H1 (cell line): Measurements from ENCODE around the gene SOAT2. TPM values are rescaled to one million over a fixed set of nuclear protein-coding genes. Genes with fewer than 3 reads are reported as not detected.

Experiments
- CTCF ChIA-PET: fragments of 300-600 bp; sonication (Branson Sonifier 250); formaldehyde crosslinking; loops from one replicate; lab custom pipeline; 2021; ENCODE audit not compliant: partially characterized antibody; lab: Charles Lee
- POLR2A ChIA-PET: fragments of 300-600 bp; sonication (Branson Sonifier 250); formaldehyde crosslinking; loops from one replicate; lab custom pipeline; 2021; ENCODE audit warnings: inconsistent platforms; ENCODE audit not compliant: partially characterized antibody; lab: Charles Lee
- DNase-seq, 2 experiments: peaks; one replicate each; pipeline versions ENCODE4 v3.0.0 to v3.0.0-alpha.2; 2010 to 2022; ENCODE audit warnings: low spot score in 2 of 2, low read depth in 1 of 2, mixed read lengths in 1 of 2
- FAIRE-seq: peaks from 2 replicates; lab custom pipeline; 2011; peaks lifted over from hg19 to GRCh38; lab: Jason Lieb, UNC
- H2AFZ ChIP-seq: 2 replicates; pipeline ENCODE4 v1.8.1; 2012; ENCODE audit warnings: low read length, inconsistent platforms
- H2AK5ac ChIP-seq: 2 replicates; pipeline ENCODE4 v1.6.1; 2013; ENCODE audit warnings: low read depth, low read length
- H2BK120ac ChIP-seq: replicated peaks from 2 replicates; pipeline ENCODE3; 2013; ENCODE audit warnings: low read depth, low read length, inconsistent platforms
- H2BK12ac ChIP-seq: 2 replicates; pipeline ENCODE4 v1.6.1; 2013; ENCODE audit warnings: low read depth, low read length
- H2BK15ac ChIP-seq: 2 replicates; pipeline ENCODE4 v1.6.1; 2013; ENCODE audit warnings: low read length
- H2BK20ac ChIP-seq: 2 replicates; pipeline ENCODE4 v1.6.1; 2013; ENCODE audit warnings: low read length
- H2BK5ac ChIP-seq: 2 replicates; pipeline ENCODE4 v1.6.1; 2013; ENCODE audit warnings: low read depth, low read length
- H3K14ac ChIP-seq: 2 replicates; pipeline ENCODE4 v1.6.1; 2013; ENCODE audit warnings: inconsistent platforms; ENCODE audit not compliant: insufficient read length
- H3K18ac ChIP-seq: 2 replicates; pipeline ENCODE4 v1.6.1; 2013; ENCODE audit warnings: low read length; ENCODE audit errors: extremely low read depth
- H3K23ac ChIP-seq: 2 replicates; pipeline ENCODE4 v1.6.1; 2013; ENCODE audit warnings: inconsistent platforms; ENCODE audit not compliant: insufficient read length
- H3K23me2 ChIP-seq: 2 replicates; pipeline ENCODE4 v1.6.1; 2013; ENCODE audit warnings: low read depth, low read length
- H3K27ac ChIP-seq: 2 replicates; pipeline ENCODE4 v1.6.1; 2011; ENCODE audit warnings: low read depth, low read length, inconsistent platforms
- H3K27me3 ChIP-seq, 4 experiments: replicated peaks in 1 of 4; 1 replicate in 1 of 4; 2 replicates in 3 of 4; pipeline versions ENCODE4 v1.6.1 to v1.8.1; 2011 to 2013; ENCODE audit warnings: low read length in 3 of 4, mild to moderate bottlenecking in 3 of 4, inconsistent platforms in 2 of 4, mixed read lengths in 2 of 4, moderate library complexity in 1 of 4; ENCODE audit not compliant: control insufficient read depth in 3 of 4, insufficient read depth in 3 of 4; ENCODE audit errors: extremely low read depth in 1 of 4
- H3K36me3 ChIP-seq, 4 experiments: 2 replicates each; pipeline versions ENCODE4 v1.6.1 to v1.8.1; 2011 to 2013; ENCODE audit warnings: mild to moderate bottlenecking in 4 of 4, low read length in 3 of 4, moderate library complexity in 2 of 4, control low read depth in 1 of 4, inconsistent platforms in 1 of 4; ENCODE audit not compliant: insufficient read depth in 4 of 4, control insufficient read depth in 2 of 4
- H3K4ac ChIP-seq: replicated peaks from 2 replicates; pipeline ENCODE3; 2013; ENCODE audit warnings: low read length, low read depth, mixed read lengths, inconsistent platforms; ENCODE audit not compliant: insufficient read length
- H3K4me1 ChIP-seq, 4 experiments: replicated peaks in 1 of 4; 1 replicate in 1 of 4; 2 replicates in 3 of 4; pipeline versions ENCODE4 v1.6.1 to v1.8.1; 2011 to 2013; ENCODE audit warnings: low read length in 3 of 4, inconsistent platforms in 2 of 4, mixed read lengths in 1 of 4; ENCODE audit not compliant: insufficient read depth in 4 of 4, control insufficient read depth in 3 of 4
- H3K4me2 ChIP-seq, 2 experiments: 2 replicates each; pipeline versions ENCODE4 v1.6.1 to v1.8.1; 2011 to 2013; ENCODE audit warnings: low read depth in 2 of 2, low read length in 2 of 2, control low read depth in 1 of 2, inconsistent platforms in 1 of 2, mild to moderate bottlenecking in 1 of 2; ENCODE audit not compliant: insufficient read depth in 1 of 2
- H3K4me3 ChIP-seq, 4 experiments: fragments of 200-600, 300-600 bp in 1 of 4; sonication (generic), shearing (Covaris generic), sonication (Bioruptor Twin) in 1 of 4; 2 replicates each; pipeline versions ENCODE4 v1.5.1 to v1.8.1; 2011 to 2016; ENCODE audit warnings: low read length in 4 of 4, low read depth in 3 of 4, control low read depth in 2 of 4, inconsistent platforms in 2 of 4, mild to moderate bottlenecking in 2 of 4, mixed read lengths in 1 of 4, moderate library complexity in 1 of 4; ENCODE audit not compliant: insufficient read depth in 2 of 4; ENCODE audit errors: extremely low read depth in 1 of 4
- H3K56ac ChIP-seq: replicated peaks from 2 replicates; pipeline ENCODE3; 2013; ENCODE audit warnings: low read depth, mild to moderate bottlenecking, mixed read lengths, low read length, inconsistent platforms; ENCODE audit not compliant: insufficient read length
- H3K79me1 ChIP-seq: 2 replicates; pipeline ENCODE4 v1.6.1; 2013; ENCODE audit warnings: low read depth, low read length, control low read depth
- H3K79me2 ChIP-seq, 2 experiments: 2 replicates each; pipeline versions ENCODE4 v1.6.1 to v1.8.1; 2012 to 2013; ENCODE audit warnings: low read length in 2 of 2, mild to moderate bottlenecking in 2 of 2, inconsistent platforms in 1 of 2; ENCODE audit not compliant: insufficient read depth in 2 of 2, control insufficient read depth in 1 of 2
- H3K9ac ChIP-seq, 4 experiments: replicated peaks in 1 of 4; 1 replicate in 1 of 4; 2 replicates in 3 of 4; pipeline versions ENCODE4 v1.6.1 to v1.8.1; 2011 to 2013; ENCODE audit warnings: low read depth in 3 of 4, low read length in 3 of 4, control low read depth in 2 of 4, mild to moderate bottlenecking in 2 of 4, moderate library complexity in 2 of 4, inconsistent platforms in 1 of 4; ENCODE audit errors: extremely low read depth in 1 of 4
- H3K9me3 ChIP-seq, 2 experiments: 2 replicates each; pipeline versions ENCODE4 v1.6.1 to v1.8.1; 2012 to 2013; ENCODE audit warnings: mild to moderate bottlenecking in 2 of 2, moderate library complexity in 2 of 2, control low read depth in 1 of 2, inconsistent platforms in 1 of 2, low read depth in 1 of 2, low read length in 1 of 2, mixed read lengths in 1 of 2; ENCODE audit not compliant: insufficient read depth in 2 of 2
- H4K20me1 ChIP-seq, 2 experiments: replicated peaks in 1 of 2; 2 replicates each; pipeline versions ENCODE3 to v1.8.1; 2011 to 2013; ENCODE audit warnings: inconsistent platforms in 2 of 2, low read length in 2 of 2, mild to moderate bottlenecking in 1 of 2; ENCODE audit not compliant: insufficient read depth in 2 of 2, control insufficient read depth in 1 of 2
- H4K5ac ChIP-seq: 2 replicates; pipeline ENCODE4 v1.6.1; 2013; ENCODE audit warnings: low read length, low read depth, mixed read lengths, inconsistent platforms; ENCODE audit not compliant: insufficient read length
- H4K8ac ChIP-seq: 2 replicates; pipeline ENCODE4 v1.8.0; 2013; ENCODE audit warnings: mild to moderate bottlenecking, moderate library complexity, low read length, inconsistent platforms; ENCODE audit not compliant: insufficient read depth; ENCODE audit errors: extremely low read depth
- H4K91ac ChIP-seq: replicated peaks from 2 replicates; pipeline ENCODE3; 2013; ENCODE audit warnings: low read length, mixed read lengths, inconsistent platforms; ENCODE audit not compliant: insufficient read length
- EP300 ChIP-seq, 2 experiments: IDR thresholded peaks; 1 replicate in 1 of 2; 2 replicates in 1 of 2; pipeline ENCODE4 v1.6.1; 2011 to 2012; ENCODE audit warnings: low read depth in 2 of 2, low read length in 2 of 2, mild to moderate bottlenecking in 2 of 2, borderline replicate concordance in 1 of 2, inconsistent platforms in 1 of 2, moderate library complexity in 1 of 2
- NANOG ChIP-seq: IDR thresholded peaks from 2 replicates; pipeline ENCODE4 v1.6.1; 2011; ENCODE audit warnings: low read length, low read depth, mild to moderate bottlenecking, inconsistent platforms; ENCODE audit not compliant: insufficient read depth, poor library complexity, severe bottlenecking
- SAP30 ChIP-seq: fragments of 300-600 bp; sonication (generic); IDR thresholded peaks from 2 replicates; pipeline ENCODE4 v1.7.1; 2012; ENCODE audit warnings: low read length, moderate library complexity, mild to moderate bottlenecking, inconsistent platforms; ENCODE audit not compliant: insufficient read depth, insufficient replicate concordance
- TAF1 ChIP-seq: IDR thresholded peaks from 2 replicates; pipeline ENCODE4 v1.6.1; 2011; ENCODE audit warnings: mild to moderate bottlenecking, low read depth, low read length
- TAF7 ChIP-seq: optimal IDR thresholded peaks from 2 replicates; pipeline ENCODE3; 2011; ENCODE audit warnings: low read depth, mild to moderate bottlenecking, inconsistent platforms, low read length, moderate library complexity, borderline replicate concordance
- WGBS, 2 experiments: shearing (Covaris generic) in 1 of 2; methylation state at CpG; one replicate each; pipeline versions ENCODE4 v1.1.6 to v1.1.7; 2013 to 2015; ENCODE audit warnings: low lambda C conversion rate in 2 of 2, mixed read lengths in 2 of 2, inconsistent platforms in 1 of 2, low coverage in 1 of 2, missing lambda C conversion rate in 1 of 2; ENCODE audit not compliant: insufficient replicate concordance in 2 of 2, insufficient coverage in 1 of 2, insufficient read length in 1 of 2; ENCODE audit errors: extremely low coverage in 1 of 2, missing lambda C conversion rate in 1 of 2; 5-methylcytosine and 5-hydroxymethylcytosine counted together
- polyA plus RNA-seq, 7 experiments: library from polyadenylated mRNA; depleted of rRNA in 3 of 7; stranded (reverse) in 5 of 7; unstranded in 2 of 7; fragments of >200 nt in 5 of 7; fragments of 200-250 nt in 2 of 7; gene quantifications; 1 replicate in 5 of 7; 2 replicates in 1 of 7; 4 replicates in 1 of 7; pipeline versions ENCODE4 v1.2.1 to v1.2.3, GENCODE V29; 2011 to 2013; ENCODE audit warnings: missing spikeins in 2 of 7, mixed read lengths in 2 of 7
- total RNA-seq: library from RNA; stranded (reverse); fragmentation: NEBNext Ultra II Directional; extraction: Animal tissue kit (Norgen Biotek cat#: 25700); gene quantifications from 2 replicates; pipeline ENCODE4 v1.2.1, GENCODE V29; 2021
- TF ChIP-seq, protein P1 (sequence below): IDR thresholded peaks from 2 replicates; pipeline ENCODE4 v1.6.1; 2012; ENCODE audit warnings: inconsistent platforms

SOAT2 gene
- total and polyA plus RNA-seq, 2 of the 8 experiments (the other 6 are each of a cell fraction or from before 2014, with no cell fraction given): 0.08 TPM; not detected in 1

DNA sequence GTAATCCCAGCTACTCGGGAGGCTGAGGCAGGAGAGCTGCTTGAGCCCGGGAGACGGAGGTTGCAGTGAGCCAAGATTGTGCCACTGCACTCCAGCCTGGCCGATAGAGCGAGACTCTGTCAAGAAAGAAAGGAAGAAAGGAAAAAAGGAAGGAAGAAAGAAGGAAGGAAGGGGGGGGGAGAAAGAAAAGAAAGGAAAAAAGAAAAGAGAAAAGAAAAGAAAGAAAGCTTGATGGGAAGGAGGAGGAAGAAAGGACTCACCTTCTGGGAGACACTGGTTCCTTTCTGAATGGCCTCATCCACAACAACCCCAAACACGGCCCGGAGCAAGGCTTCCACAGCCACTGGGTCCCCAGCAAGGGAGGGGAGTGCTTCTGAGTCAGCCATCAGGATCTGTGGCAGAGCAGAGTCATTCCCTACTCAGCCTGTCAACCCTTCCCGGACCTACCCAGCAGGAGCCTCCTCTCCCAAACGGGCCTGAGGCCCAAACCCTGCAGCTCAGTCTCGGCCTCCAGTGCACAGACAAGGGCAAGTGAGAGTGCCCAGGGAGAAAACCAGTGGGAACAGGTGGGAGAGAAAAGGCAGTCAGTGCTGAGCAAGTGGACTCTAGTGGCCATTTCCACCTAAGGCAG lies 69.9 kb downstream of the SOAT2 start:
- no peak overlapping the region for H2BK5ac ChIP-seq
- H3K18ac ChIP-seq: no peak overlapping the region
- peaks cover 4 to 10% of the 10 kb centered on the region in 2 experiments for H4K20me1 ChIP-seq
- no peak overlapping the region for H4K91ac ChIP-seq
- TF ChIP-seq SAP30 (no peak), TAF1 (no peak), NANOG (no peak), TAF7 (no peak), EP300 (IDR thresholded peaks at IDR 0.05; ENCODE audit: borderline replicate concordance in 1 of 2, low read depth in 2 of 2, low read length in 2 of 2) (no peak)
- TF ChIP-seq, protein P1, sequence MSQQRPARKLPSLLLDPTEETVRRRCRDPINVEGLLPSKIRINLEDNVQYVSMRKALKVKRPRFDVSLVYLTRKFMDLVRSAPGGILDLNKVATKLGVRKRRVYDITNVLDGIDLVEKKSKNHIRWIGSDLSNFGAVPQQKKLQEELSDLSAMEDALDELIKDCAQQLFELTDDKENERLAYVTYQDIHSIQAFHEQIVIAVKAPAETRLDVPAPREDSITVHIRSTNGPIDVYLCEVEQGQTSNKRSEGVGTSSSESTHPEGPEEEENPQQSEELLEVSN: no peak
- H2BK120ac ChIP-seq: no peak overlapping the region
- no peaks in the 10 kb centered on the region for H3K9me3 ChIP-seq
- H4K5ac ChIP-seq: no peak overlapping the region
- H3K23me2 ChIP-seq: no peaks in the 10 kb centered on the region
- no peak overlapping the region for H2AFZ ChIP-seq
- no peak overlapping the region for H4K8ac ChIP-seq
- H3K4ac ChIP-seq: no peak overlapping the region
- H3K27me3 ChIP-seq: peaks cover 14 to 64% (median 48%) of the 10 kb centered on the region in 4 experiments
- POLR2A ChIA-PET: interaction anchor here (0.6 to 1.9 kb wide), 3 partner anchors 37 to 94 kb away, joined by 3 to 5 read pairs (median 3); partner anchors contain the start of gene ESPL1
- H2AK5ac ChIP-seq: no peak overlapping the region
- H3K27ac ChIP-seq: no peak overlapping the region
- no peak overlapping the region for H3K56ac ChIP-seq
- H2BK15ac ChIP-seq: no peak overlapping the region
- no peak overlapping the region for H3K4me2 ChIP-seq
- no peak overlapping the region for H2BK20ac ChIP-seq
- DNase-seq (no peak), FAIRE-seq (no peak)
- H3K23ac ChIP-seq: no peak overlapping the region
- no peaks in the 10 kb centered on the region for H3K36me3 ChIP-seq
- no peak overlapping the region for H3K9ac ChIP-seq
- 92% methylated on average over 10 of the region's 10 CpGs; no CpG with 5 or more reads in 1 of the 2 experiments for WGBS, 2 experiments
- no peaks in the 10 kb centered on the region for H3K79me1 ChIP-seq
- CTCF ChIA-PET: interaction anchor here (0.6 to 6.2 kb wide), 13 partner anchors 12 to 771 kb away, joined by 3 to 80 read pairs (median 3); no protein-coding TSS in a partner anchor
- H3K14ac ChIP-seq: no peak overlapping the region
- H3K4me1 ChIP-seq: peaks cover 1 to 5% (median 4%) of the 10 kb centered on the region in 4 experiments; a peak in 4 of 7 replicates
- H3K4me3 ChIP-seq: no peak overlapping the region
- no peaks in the 10 kb centered on the region for H3K79me2 ChIP-seq
- H2BK12ac ChIP-seq: no peak overlapping the region
